Suprapubic skin (tissue), 4 donors: Measurements from ENCODE around the gene ARRDC5.

Experiments
- CTCF ChIP-seq, 2 donors: fragments of 200-600 bp in 1 of 2; fragments of 450-650 bp in 1 of 2; sonication (generic) in 1 of 2; IDR thresholded peaks; one replicate each; pipeline ENCODE4 v1.5.1; 2016 to 2019; ENCODE audit warnings: antibody characterized with exemption in 2 of 2, mild to moderate bottlenecking in 1 of 2, moderate library complexity in 1 of 2
- EP300 ChIP-seq: sonication (generic); formaldehyde crosslinking; IDR thresholded peaks from one replicate; pipeline ENCODE4 v1.6.1; 2017; ENCODE audit warnings: antibody characterized with exemption
- POLR2A ChIP-seq, 2 donors: fragments of 450-650 bp; IDR thresholded peaks; one replicate each; pipeline ENCODE4 v1.6.1; 2017; ENCODE audit warnings: antibody characterized with exemption in 2 of 2, mild to moderate bottlenecking in 2 of 2, moderate library complexity in 2 of 2
- POLR2AphosphoS5 ChIP-seq, 3 donors: sonication (generic); formaldehyde crosslinking; IDR thresholded peaks; one replicate each; pipeline ENCODE4 v1.6.1; 2017; ENCODE audit warnings: antibody characterized with exemption in 3 of 3

GRCh38 chr19:4877753-4878490 lies 24.8 kb downstream of the ARRDC5 start:
- TF ChIP-seq CTCF (IDR thresholded peaks at IDR 0.05) (no peak), EP300 (no peak), POLR2A (IDR thresholded peaks at IDR 0.05) (no peak), POLR2AphosphoS5 (IDR thresholded peaks at IDR 0.05) (no peak)
